Thyroid gland (tissue), 4 donors: Measurements from ENCODE around the gene KRT73. TPM values are rescaled to one million over a fixed set of nuclear protein-coding genes. Genes with fewer than 3 reads are reported as not detected.

Source experiments
- DNase-seq, 2 donors: peaks; one replicate each; pipeline ENCODE4 v3.0.0-alpha.2; 2019
- H3K27ac ChIP-seq, 3 donors: fragments of 200-600 bp; sonication (generic); 1 replicate in 2 of 3; 2 replicates in 1 of 3; pipeline ENCODE4 v1.5.1; 2016 to 2019; ENCODE audit warnings: mild to moderate bottlenecking in 1 of 3, moderate library complexity in 1 of 3
- H3K27me3 ChIP-seq: fragments of 200-600 bp; sonication (generic); one replicate; pipeline ENCODE4 v1.5.1; 2019
- H3K36me3 ChIP-seq, 2 donors: fragments of 200-600 bp; sonication (generic); one replicate each; pipeline ENCODE4 v1.5.1; 2016 to 2019
- H3K4me1 ChIP-seq, 2 donors: fragments of 200-600 bp; sonication (generic); one replicate each; pipeline ENCODE4 v1.5.1; 2017 to 2019
- H3K4me3 ChIP-seq, 3 donors: fragments of 200-600 bp; sonication (generic); replicated peaks in 1 of 3; 1 replicate in 2 of 3; 2 replicates in 1 of 3; pipeline ENCODE4 v1.5.1; 2016; ENCODE audit warnings: mild to moderate bottlenecking in 1 of 3
- H3K9me3 ChIP-seq: fragments of 200-600 bp; sonication (generic); one replicate; pipeline ENCODE4 v1.5.1; 2017
- POLR2A ChIP-seq, 2 donors: fragments of 450-650 bp; IDR thresholded peaks; one replicate each; pipeline ENCODE4 v1.6.1; 2017; ENCODE audit warnings: antibody characterized with exemption in 2 of 2, mild to moderate bottlenecking in 2 of 2, moderate library complexity in 1 of 2
- WGBS, 2 donors: methylation state at CpG; one replicate each; pipeline ENCODE4 v1.1.5; 2017; 5-methylcytosine and 5-hydroxymethylcytosine counted together
- intact Hi-C: fragments of 100-400 bp; cut with DNase I; formaldehyde crosslinking; loops from one replicate; pipeline ENCODE4 v1.15.1; 2023
- total RNA-seq, 4 donors: library from RNA; depleted of rRNA; stranded (reverse); fragments of >200 nt; gene quantifications; one replicate each; pipeline ENCODE4 v1.2.3, GENCODE V29; 2016
- TF ChIP-seq, protein P1 (sequence below), 6 experiments: fragments of 200-600 bp in 3 of 6; fragments of 450-650 bp in 3 of 6; sonication (generic) in 3 of 6; IDR thresholded peaks; one replicate each; pipeline ENCODE4 v1.5.1; 2016 to 2019; ENCODE audit warnings: antibody characterized with exemption in 6 of 6, mild to moderate bottlenecking in 2 of 6, inconsistent platforms in 1 of 6, moderate library complexity in 1 of 6

KRT73 gene
- total RNA-seq, 4 donors from 2014 or later = not detected

DNA sequence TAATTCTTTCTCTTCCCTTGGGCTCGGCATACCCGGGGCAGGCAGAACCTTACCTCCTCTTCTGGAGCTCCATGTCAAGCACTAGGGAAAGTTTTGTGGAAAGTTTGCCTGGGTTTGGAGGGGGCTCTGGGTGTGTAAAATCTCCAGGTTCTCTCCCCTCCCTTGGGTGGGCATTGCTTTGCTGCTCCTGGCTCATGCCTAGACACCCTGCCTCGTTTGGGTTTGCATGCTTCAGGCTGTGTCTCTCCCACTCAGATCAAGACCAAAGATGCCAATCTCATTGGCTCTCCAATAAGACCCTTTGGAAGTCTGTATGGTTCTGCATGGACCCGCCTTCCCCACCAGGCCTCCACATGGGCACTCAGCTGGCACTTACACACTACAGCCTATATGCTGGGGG, 39.8 kb upstream of the KRT73 start:
- Histone ChIP-seq H3K4me1 (peaks cover 7 to 12% of the 10 kb centered on the region in 2 donors), H3K36me3 (no peaks in the 10 kb centered on the region), H3K27ac (no peak overlapping the region), H3K27me3 (no peaks in the 10 kb centered on the region), H3K9me3 (no peaks in the 10 kb centered on the region), H3K4me3 (no peak overlapping the region)
- TF ChIP-seq POLR2A (IDR thresholded peaks at IDR 0.05) = no peak
- TF ChIP-seq, protein P1, sequence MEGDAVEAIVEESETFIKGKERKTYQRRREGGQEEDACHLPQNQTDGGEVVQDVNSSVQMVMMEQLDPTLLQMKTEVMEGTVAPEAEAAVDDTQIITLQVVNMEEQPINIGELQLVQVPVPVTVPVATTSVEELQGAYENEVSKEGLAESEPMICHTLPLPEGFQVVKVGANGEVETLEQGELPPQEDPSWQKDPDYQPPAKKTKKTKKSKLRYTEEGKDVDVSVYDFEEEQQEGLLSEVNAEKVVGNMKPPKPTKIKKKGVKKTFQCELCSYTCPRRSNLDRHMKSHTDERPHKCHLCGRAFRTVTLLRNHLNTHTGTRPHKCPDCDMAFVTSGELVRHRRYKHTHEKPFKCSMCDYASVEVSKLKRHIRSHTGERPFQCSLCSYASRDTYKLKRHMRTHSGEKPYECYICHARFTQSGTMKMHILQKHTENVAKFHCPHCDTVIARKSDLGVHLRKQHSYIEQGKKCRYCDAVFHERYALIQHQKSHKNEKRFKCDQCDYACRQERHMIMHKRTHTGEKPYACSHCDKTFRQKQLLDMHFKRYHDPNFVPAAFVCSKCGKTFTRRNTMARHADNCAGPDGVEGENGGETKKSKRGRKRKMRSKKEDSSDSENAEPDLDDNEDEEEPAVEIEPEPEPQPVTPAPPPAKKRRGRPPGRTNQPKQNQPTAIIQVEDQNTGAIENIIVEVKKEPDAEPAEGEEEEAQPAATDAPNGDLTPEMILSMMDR (IDR thresholded peaks at IDR 0.05) = no peak
- 85% methylated on average over 4 of the region's 4 CpGs for WGBS, 2 donors
- intact Hi-C loops = no loop called here
- no peak for DNase-seq

DNA sequence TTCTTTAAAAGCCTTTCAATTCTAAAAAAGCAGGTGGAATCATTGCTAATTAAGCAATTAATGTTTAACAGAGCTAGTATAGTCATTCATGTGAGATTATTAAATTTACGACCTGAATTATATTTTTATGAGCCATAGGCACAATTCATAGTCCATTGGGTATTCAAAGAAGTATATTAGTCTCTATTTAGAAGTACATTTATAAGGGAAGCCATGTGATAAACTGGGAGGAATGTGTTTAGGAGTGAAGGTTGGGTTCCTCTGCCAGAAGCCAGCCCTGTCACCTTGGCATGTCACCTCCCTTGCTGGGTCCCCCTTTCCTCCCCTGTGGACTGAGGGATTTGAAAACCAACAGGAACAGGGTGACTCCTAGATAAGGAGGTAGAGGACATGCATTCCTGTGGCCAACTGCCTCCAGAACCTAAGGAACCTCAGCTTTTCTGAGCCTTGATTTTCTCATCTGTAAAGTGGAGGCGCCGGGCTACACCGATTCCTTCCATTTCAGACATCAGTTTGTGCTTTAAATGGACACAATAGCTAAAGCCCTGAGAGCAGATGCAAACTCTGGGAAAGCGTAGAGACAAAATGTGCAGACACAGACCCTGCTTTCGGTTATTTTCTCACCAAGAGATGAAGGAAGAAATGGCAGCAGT, 39.0 kb upstream of the KRT73 start:
- no peaks in the 10 kb centered on the region for H3K27me3 ChIP-seq
- intact Hi-C loops = no loop called here
- H3K27ac ChIP-seq = no peak overlapping the region
- WGBS, 2 donors = 80 to 86% methylated on average over 6 of the region's 6 CpGs
- DNase-seq = no peak
- no peaks in the 10 kb centered on the region for H3K36me3 ChIP-seq
- H3K4me1 ChIP-seq = peaks cover 7 to 12% of the 10 kb centered on the region in 2 donors
- no peak overlapping the region for H3K4me3 ChIP-seq
- TF ChIP-seq POLR2A (IDR thresholded peaks at IDR 0.05) = no peak
- TF ChIP-seq, protein P1 (IDR thresholded peaks at IDR 0.05) = no peak
- H3K9me3 ChIP-seq = no peaks in the 10 kb centered on the region

DNA sequence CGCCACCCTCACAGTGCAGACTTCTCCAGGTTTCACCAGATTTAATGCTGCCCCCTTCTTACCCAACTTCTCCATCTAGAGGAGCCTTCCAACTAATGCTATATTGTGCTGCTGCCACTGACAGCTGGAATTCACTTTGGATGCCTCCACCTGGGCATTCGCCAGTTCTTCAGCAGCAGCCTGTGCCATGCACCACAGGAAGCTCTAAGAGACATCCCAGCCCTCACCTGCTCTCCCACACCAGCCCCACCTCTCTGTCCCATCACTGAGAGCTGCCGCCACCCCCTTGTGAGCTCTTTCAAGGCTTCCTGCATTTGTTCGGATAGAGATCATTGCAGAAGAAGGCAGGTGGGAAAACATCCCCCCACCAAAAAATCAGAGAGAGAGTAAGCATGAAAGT, 38.3 kb upstream of the KRT73 start:
- Histone ChIP-seq H3K9me3 (no peaks in the 10 kb centered on the region), H3K27me3 (no peaks in the 10 kb centered on the region), H3K36me3 (no peaks in the 10 kb centered on the region), H3K27ac (no peak overlapping the region), H3K4me1 (peaks cover 7 to 12% of the 10 kb centered on the region in 2 donors), H3K4me3 (no peak overlapping the region)
- DNase-seq = no peak
- WGBS, 2 donors = 91% methylated on average over 4 of the region's 4 CpGs
- intact Hi-C loops = no loop called here
- no peak for TF ChIP-seq POLR2A (IDR thresholded peaks at IDR 0.05)
- TF ChIP-seq, protein P1 (IDR thresholded peaks at IDR 0.05) = no peak

DNA sequence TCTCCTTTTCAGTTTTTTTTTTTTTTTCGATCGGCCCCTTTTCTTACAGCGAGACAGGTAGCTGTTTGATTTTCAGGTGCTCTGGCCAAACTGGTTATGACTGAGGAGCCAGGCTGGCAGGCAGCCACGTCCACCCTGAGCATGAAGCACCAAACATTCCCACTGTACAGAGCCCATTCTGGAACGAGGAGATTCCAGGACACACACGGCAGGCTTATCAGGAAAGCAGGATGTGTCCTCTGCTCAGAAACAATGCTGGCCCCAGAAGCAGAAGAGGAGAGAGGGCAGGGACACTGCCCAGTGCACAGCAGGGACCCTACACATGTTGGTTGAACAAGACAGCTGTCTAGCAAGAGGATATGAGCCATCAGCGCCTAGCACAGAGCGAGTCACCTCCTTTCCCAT, 37.4 kb upstream of the KRT73 start:
- WGBS, 2 donors = 41 to 44% methylated on average over 8 of the region's 8 CpGs
- DNase-seq = peak; percentile 88
- intact Hi-C loops = no loop called here
- TF ChIP-seq, protein P1 (IDR thresholded peaks at IDR 0.05) = no peak
- no peak for TF ChIP-seq POLR2A (IDR thresholded peaks at IDR 0.05)
- Histone ChIP-seq H3K36me3 (no peaks in the 10 kb centered on the region), H3K9me3 (no peaks in the 10 kb centered on the region), H3K27ac (peak overlapping the region in 1 of 3 donors; percentile 28), H3K4me1 (peaks cover 7 to 14% of the 10 kb centered on the region in 2 donors), H3K27me3 (no peaks in the 10 kb centered on the region), H3K4me3 (no peak overlapping the region)

DNA sequence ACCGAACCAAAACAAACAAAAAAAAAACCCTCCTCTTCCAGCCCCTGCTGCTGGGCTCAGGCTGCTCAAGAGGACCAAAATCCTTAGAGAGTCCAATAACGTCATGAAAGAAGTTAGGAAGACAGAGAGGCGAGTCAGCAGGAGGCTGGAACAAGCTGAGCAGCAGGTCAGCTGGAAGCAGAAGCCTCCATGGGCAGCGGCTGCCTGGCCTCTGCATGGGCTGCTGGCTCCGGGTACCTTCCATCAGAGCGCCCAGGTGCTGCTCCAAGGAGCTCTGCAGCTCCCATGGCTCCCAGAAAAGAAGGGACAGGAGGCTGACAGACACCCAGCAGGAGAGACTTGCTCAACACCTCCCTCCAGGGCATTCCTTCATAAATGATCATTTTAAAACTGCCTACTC, 36.9 kb upstream of the KRT73 start:
- Histone ChIP-seq H3K9me3 (no peaks in the 10 kb centered on the region), H3K27ac (peak overlapping the region in 1 of 3 donors; percentile 28), H3K36me3 (no peaks in the 10 kb centered on the region), H3K4me1 (peaks cover 7 to 18% of the 10 kb centered on the region in 2 donors), H3K4me3 (no peak overlapping the region), H3K27me3 (no peaks in the 10 kb centered on the region)
- no peak for TF ChIP-seq POLR2A (IDR thresholded peaks at IDR 0.05)
- TF ChIP-seq, protein P1 (IDR thresholded peaks at IDR 0.05) = no peak
- WGBS, 2 donors = 34 to 42% methylated on average over 6 of the region's 6 CpGs
- intact Hi-C loops = no loop called here
- DNase-seq = peak; percentile 45 to 48
